NAMALWA (cell line): ENCODE measurements around the gene SGPP1.
"Not testable (repeated sequence)": the region's sequence is repeated elsewhere in the genome, so short reads cannot be mapped to it uniquely, and the experiment has no call there.

Source experiments
- DNase-seq: peaks from one replicate; pipeline ENCODE4 v3.0.0-alpha.2; 2015; ENCODE audit warnings: low spot score

Gene SGPP1

DNA sequence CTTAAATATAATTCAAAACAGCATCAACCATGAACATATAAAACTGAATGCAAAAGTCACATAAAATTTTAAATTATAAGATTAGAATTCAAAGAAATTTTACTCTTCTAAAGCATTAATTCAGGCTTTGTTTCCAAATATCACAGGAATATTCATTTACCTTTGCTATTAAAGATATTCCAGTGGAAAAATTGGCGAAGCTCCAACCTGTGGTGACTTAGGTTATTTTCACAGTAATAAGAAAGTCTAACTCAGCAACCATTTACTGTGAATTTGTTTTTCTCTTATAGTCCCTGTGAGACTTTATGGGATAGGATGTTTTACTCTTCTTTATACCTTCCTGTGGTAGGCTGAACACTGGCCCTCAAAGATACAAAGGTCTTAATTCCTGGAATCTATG is 89.4 kb downstream of the SGPP1 start:
- DNase-seq: no peak

DNA sequence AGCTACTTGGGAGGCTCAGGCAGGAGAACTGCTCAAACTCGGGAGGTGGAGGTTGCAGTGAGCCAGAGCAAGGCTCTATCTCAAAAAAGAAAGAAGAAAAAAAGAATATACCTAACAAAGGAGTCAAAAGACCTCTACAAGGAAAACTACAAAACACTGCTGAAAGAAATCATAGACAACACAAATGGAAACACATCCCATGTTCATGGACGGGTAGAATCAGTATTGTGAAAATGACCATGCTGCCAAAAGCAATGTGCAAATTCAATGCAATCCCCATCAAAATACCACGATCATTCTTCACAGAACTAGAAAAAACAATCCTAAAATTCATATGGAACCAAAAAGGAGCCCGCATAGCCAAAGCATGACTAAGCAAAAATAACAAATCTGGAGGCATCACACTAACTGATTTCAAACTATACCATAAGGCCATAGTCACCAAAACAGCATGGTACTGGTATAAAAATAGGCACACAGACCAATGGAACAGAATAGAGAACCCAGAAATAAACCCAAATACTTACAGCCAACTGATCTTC is 91.7 kb downstream of the SGPP1 start:
- DNase-seq: not testable (repeated sequence)
